GM18858 (cell line): ENCODE data around the gene MRPL16.
A peak's percentile ranks its signal among the peaks of the same experiment; 100 is the strongest.
"Not testable (repeated sequence)": the region's sequence is repeated elsewhere in the genome, so short reads cannot be mapped to it uniquely, and the experiment has no call there.

Source experiments
- ATAC-seq: cut with Tn5 transposase; IDR thresholded peaks from one replicate; pipeline ENCODE4 v1.9.1; 2021; ENCODE audit not compliant: unreplicated experiment

MRPL16 gene

GRCh38 chr11:59810189-59810910 lies at the start of gene MRPL16:
Gene MRPL16, minus strand, starts transcription at chr11:59810778. Its CDS starts 120 bp downstream, at chr11:59810658.
- ATAC-seq: peak; percentile 87

GRCh38 chr11:59859673-59860072 lies 49.1 kb upstream of the MRPL16 start:
- no peak for ATAC-seq

- no peak for ATAC-seq
Observed at GRCh38 chr11:59857439-59858434, 47.2 kb upstream of the MRPL16 start.

GRCh38 chr11:59854871-59855270 lies 44.3 kb upstream of the MRPL16 start:
- no peak for ATAC-seq

GRCh38 chr11:59851416-59851815 lies 40.8 kb upstream of the MRPL16 start:
- not testable (repeated sequence) for ATAC-seq

GRCh38 chr11:59849551-59849950 lies 39.0 kb upstream of the MRPL16 start:
- not testable (repeated sequence) for ATAC-seq

- ATAC-seq: no peak
Observed at GRCh38 chr11:59849129-59849528, 38.6 kb upstream of the MRPL16 start.

GRCh38 chr11:59848439-59848838 lies 37.9 kb upstream of the MRPL16 start:
- ATAC-seq: not testable (repeated sequence)

GRCh38 chr11:59847626-59848025 lies 37.0 kb upstream of the MRPL16 start:
- no peak for ATAC-seq

- ATAC-seq: no peak
Observed at GRCh38 chr11:59846556-59846955, 36.0 kb upstream of the MRPL16 start.

- no peak for ATAC-seq
Observed at GRCh38 chr11:59845399-59845798, 34.8 kb upstream of the MRPL16 start, which contains the start of gene CBLIF. Gene CBLIF, minus strand, starts transcription at chr11:59845499. Its CDS starts 46 bp downstream, at chr11:59845453.

- ATAC-seq: no peak
Observed at GRCh38 chr11:59842316-59842715, 31.7 kb upstream of the MRPL16 start.

GRCh38 chr11:59841514-59841913 lies 30.9 kb upstream of the MRPL16 start:
- no peak for ATAC-seq

GRCh38 chr11:59839615-59840014 lies 29.0 kb upstream of the MRPL16 start:
- ATAC-seq: no peak

- ATAC-seq: no peak
Observed at GRCh38 chr11:59833602-59834001, 23.0 kb upstream of the MRPL16 start.

- ATAC-seq: no peak
Observed at GRCh38 chr11:59829358-59829757, 18.8 kb upstream of the MRPL16 start.

GRCh38 chr11:59822989-59823566 lies 12.5 kb upstream of the MRPL16 start:
- ATAC-seq: peak; percentile 78

- ATAC-seq: no peak
Observed at GRCh38 chr11:59818572-59818971, 8.0 kb upstream of the MRPL16 start.

GRCh38 chr11:59816434-59816833 lies 5.9 kb upstream of the MRPL16 start:
- not testable (repeated sequence) for ATAC-seq

- no peak for ATAC-seq
Observed at GRCh38 chr11:59815754-59816153, 5.2 kb upstream of the MRPL16 start.

- no peak for ATAC-seq
Observed at GRCh38 chr11:59814021-59814420, 3.4 kb upstream of the MRPL16 start.
